SK-N-SH (cell line): ENCODE results near the gene CRACR2A. TPM values are rescaled to one million over a fixed set of nuclear protein-coding genes. Genes with fewer than 3 reads are reported as not detected.

Experiments
- CTCF ChIA-PET: fragments of 300-600, 350-600 bp; formaldehyde crosslinking; extraction: SDS; loops from one replicate; lab custom pipeline; 2021; lab: Yijun Ruan, JAX
- POLR2A ChIA-PET: fragments of 350-600 bp; sonication (Branson Sonifier 250); formaldehyde crosslinking; extraction: SDS; loops from one replicate; lab custom pipeline; 2020; ENCODE audit warnings: antibody characterized with exemption, inconsistent platforms; lab: Yijun Ruan, JAX
- DNase-seq: peaks from one replicate; pipeline ENCODE4 v3.0.0; 2012
- H2AFZ ChIP-seq: fragments of 200-600 bp; sonication (generic); 2 replicates; pipeline ENCODE4 v1.8.1; 2016; ENCODE audit warnings: antibody characterized with exemption, mild to moderate bottlenecking, low read depth
- H3F3A ChIP-seq: fragments of 200-600 bp; sonication (generic); replicated peaks from 2 replicates; pipeline ENCODE3; 2016; ENCODE audit warnings: antibody characterized with exemption, mild to moderate bottlenecking; ENCODE audit not compliant: insufficient read depth
- H3K27ac ChIP-seq, 2 experiments: fragments of 200-500 bp in 1 of 2; fragments of 200-600 bp in 1 of 2; sonication (Bioruptor generic) in 1 of 2; sonication (generic), shearing (Covaris generic) in 1 of 2; 2 replicates each; pipeline versions ENCODE4 v1.5.1 to v1.6.1; 2014 to 2016; ENCODE audit warnings: low read depth in 2 of 2, inconsistent platforms in 1 of 2, low read length in 1 of 2, mild to moderate bottlenecking in 1 of 2, mixed read lengths in 1 of 2
- H3K27me3 ChIP-seq: fragments of 200-600 bp; sonication (generic), shearing (Covaris generic); 2 replicates; pipeline ENCODE4 v1.6.1; 2016; ENCODE audit warnings: mixed run types; ENCODE audit not compliant: insufficient read depth
- H3K36me3 ChIP-seq, 2 experiments: fragments of 200-500 bp in 1 of 2; fragments of 200-600 bp in 1 of 2; sonication (Bioruptor generic) in 1 of 2; sonication (generic) in 1 of 2; replicated peaks in 1 of 2; 2 replicates each; pipeline versions ENCODE3 to v1.5.1; 2014 to 2016; ENCODE audit warnings: low read length in 1 of 2, mild to moderate bottlenecking in 1 of 2; ENCODE audit not compliant: insufficient read depth in 2 of 2, control insufficient read depth in 1 of 2
- H3K4me1 ChIP-seq, 2 experiments: fragments of 200-500 bp in 1 of 2; fragments of 200-600 bp in 1 of 2; sonication (Bioruptor generic) in 1 of 2; sonication (generic), shearing (Covaris generic) in 1 of 2; 2 replicates each; pipeline versions ENCODE4 v1.5.1 to v1.6.1; 2014 to 2016; ENCODE audit warnings: low read depth in 1 of 2, low read length in 1 of 2, mixed run types in 1 of 2; ENCODE audit not compliant: insufficient read depth in 2 of 2, control insufficient read depth in 1 of 2
- H3K4me2 ChIP-seq: fragments of 200-600 bp; sonication (generic), shearing (Covaris generic); 2 replicates; pipeline ENCODE4 v1.6.1; 2017; ENCODE audit warnings: mixed run types
- H3K4me3 ChIP-seq, 2 experiments: fragments of 200-500 bp in 1 of 2; fragments of 200-600 bp in 1 of 2; sonication (Bioruptor generic) in 1 of 2; sonication (generic), shearing (Covaris generic) in 1 of 2; 2 replicates each; pipeline versions ENCODE4 v1.5.1 to v1.8.1; 2014 to 2016; ENCODE audit warnings: low read depth in 2 of 2, inconsistent platforms in 1 of 2, low read length in 1 of 2, mild to moderate bottlenecking in 1 of 2, mixed read lengths in 1 of 2, moderate library complexity in 1 of 2
- H3K79me2 ChIP-seq: fragments of 200-600 bp; sonication (generic); 2 replicates; pipeline ENCODE4 v1.8.1; 2017; ENCODE audit warnings: mild to moderate bottlenecking; ENCODE audit not compliant: insufficient read depth
- H3K9ac ChIP-seq: fragments of 200-600 bp; sonication (generic); 2 replicates; pipeline ENCODE4 v1.6.1; 2017; ENCODE audit warnings: mixed run types
- H3K9me2 ChIP-seq: fragments of 200-600 bp; sonication (generic); 2 replicates; pipeline ENCODE4 v1.6.1; 2017; ENCODE audit warnings: mixed run types
- H3K9me3 ChIP-seq: fragments of 200-600 bp; sonication (generic); 2 replicates; pipeline ENCODE4 v1.6.1; 2017; ENCODE audit warnings: mixed run types, mild to moderate bottlenecking, moderate library complexity
- H4K20me1 ChIP-seq: fragments of 200-600 bp; sonication (generic); 2 replicates; pipeline ENCODE4 v1.6.1; 2017; ENCODE audit warnings: mild to moderate bottlenecking, mixed run types; ENCODE audit not compliant: insufficient read depth
- CHD2 ChIP-seq: fragments of 150-350 bp; IDR thresholded peaks from 2 replicates; pipeline ENCODE4 v1.6.1; 2018; ENCODE audit warnings: low read length; ENCODE audit not compliant: partially characterized antibody
- CTCF ChIP-seq: fragments of 200-600 bp; sonication (generic); IDR thresholded peaks from 2 replicates; pipeline ENCODE4 v1.6.1; 2017; ENCODE audit warnings: antibody characterized with exemption, mild to moderate bottlenecking, moderate library complexity
- EZH2phosphoT487 ChIP-seq: fragments of 200-600 bp; sonication (generic); IDR thresholded peaks from 2 replicates; pipeline ENCODE4 v1.6.1; 2017; ENCODE audit warnings: low read depth, mixed run types, mild to moderate bottlenecking, antibody characterized with exemption, moderate library complexity, borderline replicate concordance
- FOSL2 ChIP-seq: IDR thresholded peaks from 2 replicates; pipeline ENCODE4 v1.4.0; 2012; ENCODE audit warnings: low read depth, mild to moderate bottlenecking, moderate library complexity, borderline replicate concordance
- FOXM1 ChIP-seq: IDR thresholded peaks from 2 replicates; pipeline ENCODE4 v1.4.0; 2012; ENCODE audit warnings: low read depth, mild to moderate bottlenecking
- MEF2A ChIP-seq: IDR thresholded peaks from 2 replicates; pipeline ENCODE4 v1.4.0; 2012; ENCODE audit warnings: low read depth, borderline replicate concordance
- MXI1 ChIP-seq: IDR thresholded peaks from 2 replicates; pipeline ENCODE4 v1.6.1; 2012; ENCODE audit warnings: mild to moderate bottlenecking, low read depth, low read length, improper control_type of control experiment
- NFIC ChIP-seq: IDR thresholded peaks from 2 replicates; pipeline ENCODE4 v1.4.0; 2012; ENCODE audit warnings: borderline replicate concordance
- NRF1 ChIP-seq: IDR thresholded peaks from 2 replicates; pipeline ENCODE4 v1.6.1; 2012; ENCODE audit warnings: low read depth, mild to moderate bottlenecking, low read length
- RXRA ChIP-seq: IDR thresholded peaks from 2 replicates; pipeline ENCODE4 v1.4.0; 2012; ENCODE audit warnings: low read depth, mild to moderate bottlenecking, borderline replicate concordance
- SIN3A ChIP-seq: IDR thresholded peaks from 2 replicates; pipeline ENCODE4 v1.6.1; 2012; ENCODE audit warnings: low read depth, mild to moderate bottlenecking, low read length, moderate library complexity, borderline replicate concordance
- SMC3 ChIP-seq: IDR thresholded peaks from 2 replicates; pipeline ENCODE4 v1.6.1; 2012; ENCODE audit warnings: low read depth, low read length, improper control_type of control experiment
- TAF1 ChIP-seq: IDR thresholded peaks from 2 replicates; pipeline ENCODE4 v1.6.1; 2012; ENCODE audit warnings: low read depth, mild to moderate bottlenecking, low read length, moderate library complexity, borderline replicate concordance
- TCF12 ChIP-seq: IDR thresholded peaks from 2 replicates; pipeline ENCODE4 v1.4.0; 2012
- WGBS: methylation state at CpG from one replicate; pipeline ENCODE4 v1.1.6; 2017; ENCODE audit warnings: low lambda C conversion rate; 5-methylcytosine and 5-hydroxymethylcytosine counted together
- polyA plus RNA-seq, 3 experiments: library from polyadenylated mRNA; depleted of rRNA; stranded (reverse); fragments of >200 nt; gene quantifications; 2 replicates each; pipeline ENCODE4 v1.2.3, GENCODE V29; 2012
- TF ChIP-seq, protein P1 (sequence below): IDR thresholded peaks from 2 replicates; pipeline ENCODE4 v1.4.0; 2012; ENCODE audit warnings: low read depth, borderline replicate concordance
- TF ChIP-seq, protein P2 (sequence below): IDR thresholded peaks from 2 replicates; pipeline ENCODE4 v1.4.0; 2012; ENCODE audit warnings: low read depth, borderline replicate concordance
- TF ChIP-seq, protein P3 (sequence below): fragments of 150-350 bp; IDR thresholded peaks from 2 replicates; pipeline ENCODE4 v1.6.1; 2016; ENCODE audit warnings: mild to moderate bottlenecking, low read depth, low read length
- TF ChIP-seq, protein P4 (sequence below): IDR thresholded peaks from 2 replicates; pipeline ENCODE4; 2012

The CRACR2A gene
- polyA plus RNA-seq, 1 of the 3 experiments (the other 2 are of a cell fraction) = 0.12 TPM

- no peaks in the 10 kb centered on the region for H3F3A ChIP-seq
- POLR2A ChIA-PET = no interaction called here
- H3K9me2 ChIP-seq = no peaks in the 10 kb centered on the region
- no peak overlapping the region for H3K9ac ChIP-seq
- no peak overlapping the region for H3K4me3 ChIP-seq
- H3K4me2 ChIP-seq = no peak overlapping the region
- no peaks in the 10 kb centered on the region for H3K9me3 ChIP-seq
- TF ChIP-seq, protein P1, sequence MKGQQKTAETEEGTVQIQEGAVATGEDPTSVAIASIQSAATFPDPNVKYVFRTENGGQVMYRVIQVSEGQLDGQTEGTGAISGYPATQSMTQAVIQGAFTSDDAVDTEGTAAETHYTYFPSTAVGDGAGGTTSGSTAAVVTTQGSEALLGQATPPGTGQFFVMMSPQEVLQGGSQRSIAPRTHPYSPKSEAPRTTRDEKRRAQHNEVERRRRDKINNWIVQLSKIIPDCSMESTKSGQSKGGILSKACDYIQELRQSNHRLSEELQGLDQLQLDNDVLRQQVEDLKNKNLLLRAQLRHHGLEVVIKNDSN = no peak
- no peak for TF ChIP-seq TCF12
- TF ChIP-seq, all 33 proteins: peak for 0
- H3K79me2 ChIP-seq = no peaks in the 10 kb centered on the region
- H3K27me3 ChIP-seq = no peaks in the 10 kb centered on the region; the same call in 1 of the 2 replicates
- 57% methylated on average over 13 of the region's 13 CpGs for WGBS
- H3K36me3 ChIP-seq = no peaks in the 10 kb centered on the region
- no peak overlapping the region for H2AFZ ChIP-seq
- no peaks in the 10 kb centered on the region for H3K4me1 ChIP-seq
- DNase-seq = no peak
- H3K27ac ChIP-seq = no peak overlapping the region
- CTCF ChIA-PET = no interaction called here
- H4K20me1 ChIP-seq = no peaks in the 10 kb centered on the region
Measured at GRCh38 chr12:3580094-3580749, 172.7 kb downstream of the CRACR2A start.

GRCh38 chr12:3579446-3580093 is 173.3 kb downstream of the CRACR2A start:
- no peaks in the 10 kb centered on the region for H3K79me2 ChIP-seq
- DNase-seq = no peak
- ChIA-PET CTCF (no interaction called here), POLR2A (no interaction called here)
- H3K9me2 ChIP-seq = no peaks in the 10 kb centered on the region
- no peak overlapping the region for H3K4me3 ChIP-seq
- no peak overlapping the region for H3K9ac ChIP-seq
- no peak overlapping the region for H3K4me2 ChIP-seq
- H2AFZ ChIP-seq = no peak overlapping the region
- 46% methylated on average over 15 of the region's 15 CpGs for WGBS
- no peaks in the 10 kb centered on the region for H4K20me1 ChIP-seq
- no peaks in the 10 kb centered on the region for H3K36me3 ChIP-seq
- no peaks in the 10 kb centered on the region for H3K4me1 ChIP-seq
- H3K27ac ChIP-seq = no peak overlapping the region
- H3F3A ChIP-seq = no peaks in the 10 kb centered on the region
- H3K27me3 ChIP-seq = no peaks in the 10 kb centered on the region; the same call in 1 of the 2 replicates
- no peaks in the 10 kb centered on the region for H3K9me3 ChIP-seq
- TF ChIP-seq SMC3 (no peak), FOXM1 (no peak), TAF1 (no peak), MEF2A (no peak), CHD2 (no peak), EZH2phosphoT487 (no peak), NRF1 (no peak), FOSL2 (no peak), RXRA (no peak), SIN3A (no peak), MXI1 (no peak), NFIC (no peak), CTCF (no peak)
- TF ChIP-seq, protein P1 = no peak
- TF ChIP-seq, protein P2, sequence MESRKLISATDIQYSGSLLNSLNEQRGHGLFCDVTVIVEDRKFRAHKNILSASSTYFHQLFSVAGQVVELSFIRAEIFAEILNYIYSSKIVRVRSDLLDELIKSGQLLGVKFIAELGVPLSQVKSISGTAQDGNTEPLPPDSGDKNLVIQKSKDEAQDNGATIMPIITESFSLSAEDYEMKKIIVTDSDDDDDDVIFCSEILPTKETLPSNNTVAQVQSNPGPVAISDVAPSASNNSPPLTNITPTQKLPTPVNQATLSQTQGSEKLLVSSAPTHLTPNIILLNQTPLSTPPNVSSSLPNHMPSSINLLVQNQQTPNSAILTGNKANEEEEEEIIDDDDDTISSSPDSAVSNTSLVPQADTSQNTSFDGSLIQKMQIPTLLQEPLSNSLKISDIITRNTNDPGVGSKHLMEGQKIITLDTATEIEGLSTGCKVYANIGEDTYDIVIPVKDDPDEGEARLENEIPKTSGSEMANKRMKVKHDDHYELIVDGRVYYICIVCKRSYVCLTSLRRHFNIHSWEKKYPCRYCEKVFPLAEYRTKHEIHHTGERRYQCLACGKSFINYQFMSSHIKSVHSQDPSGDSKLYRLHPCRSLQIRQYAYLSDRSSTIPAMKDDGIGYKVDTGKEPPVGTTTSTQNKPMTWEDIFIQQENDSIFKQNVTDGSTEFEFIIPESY = no peak
- TF ChIP-seq, protein P3, sequence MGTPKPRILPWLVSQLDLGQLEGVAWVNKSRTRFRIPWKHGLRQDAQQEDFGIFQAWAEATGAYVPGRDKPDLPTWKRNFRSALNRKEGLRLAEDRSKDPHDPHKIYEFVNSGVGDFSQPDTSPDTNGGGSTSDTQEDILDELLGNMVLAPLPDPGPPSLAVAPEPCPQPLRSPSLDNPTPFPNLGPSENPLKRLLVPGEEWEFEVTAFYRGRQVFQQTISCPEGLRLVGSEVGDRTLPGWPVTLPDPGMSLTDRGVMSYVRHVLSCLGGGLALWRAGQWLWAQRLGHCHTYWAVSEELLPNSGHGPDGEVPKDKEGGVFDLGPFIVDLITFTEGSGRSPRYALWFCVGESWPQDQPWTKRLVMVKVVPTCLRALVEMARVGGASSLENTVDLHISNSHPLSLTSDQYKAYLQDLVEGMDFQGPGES = no peak
- TF ChIP-seq, protein P4, sequence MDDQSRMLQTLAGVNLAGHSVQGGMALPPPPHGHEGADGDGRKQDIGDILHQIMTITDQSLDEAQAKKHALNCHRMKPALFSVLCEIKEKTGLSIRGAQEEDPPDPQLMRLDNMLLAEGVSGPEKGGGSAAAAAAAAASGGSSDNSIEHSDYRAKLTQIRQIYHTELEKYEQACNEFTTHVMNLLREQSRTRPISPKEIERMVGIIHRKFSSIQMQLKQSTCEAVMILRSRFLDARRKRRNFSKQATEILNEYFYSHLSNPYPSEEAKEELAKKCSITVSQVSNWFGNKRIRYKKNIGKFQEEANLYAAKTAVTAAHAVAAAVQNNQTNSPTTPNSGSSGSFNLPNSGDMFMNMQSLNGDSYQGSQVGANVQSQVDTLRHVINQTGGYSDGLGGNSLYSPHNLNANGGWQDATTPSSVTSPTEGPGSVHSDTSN = no peak
